SK-N-SH (cell line): ENCODE data around the gene PRX. TPM values are rescaled to one million over a fixed set of nuclear protein-coding genes. Genes with fewer than 3 reads are reported as not detected.

Source experiments
- CTCF ChIA-PET: fragments of 300-600, 350-600 bp; formaldehyde crosslinking; extraction: SDS; loops from one replicate; lab custom pipeline; 2021; lab: Yijun Ruan, JAX
- POLR2A ChIA-PET: fragments of 350-600 bp; sonication (Branson Sonifier 250); formaldehyde crosslinking; extraction: SDS; loops from one replicate; lab custom pipeline; 2020; ENCODE audit warnings: antibody characterized with exemption, inconsistent platforms; lab: Yijun Ruan, JAX
- DNase-seq: peaks from one replicate; pipeline ENCODE4 v3.0.0; 2012
- H2AFZ ChIP-seq: fragments of 200-600 bp; sonication (generic); 2 replicates; pipeline ENCODE4 v1.8.1; 2016; ENCODE audit warnings: antibody characterized with exemption, mild to moderate bottlenecking, low read depth
- H3F3A ChIP-seq: fragments of 200-600 bp; sonication (generic); replicated peaks from 2 replicates; pipeline ENCODE3; 2016; ENCODE audit warnings: antibody characterized with exemption, mild to moderate bottlenecking; ENCODE audit not compliant: insufficient read depth
- H3K27ac ChIP-seq, 2 experiments: fragments of 200-500 bp in 1 of 2; fragments of 200-600 bp in 1 of 2; sonication (Bioruptor generic) in 1 of 2; sonication (generic), shearing (Covaris generic) in 1 of 2; 2 replicates each; pipeline versions ENCODE4 v1.5.1 to v1.6.1; 2014 to 2016; ENCODE audit warnings: low read depth in 2 of 2, inconsistent platforms in 1 of 2, low read length in 1 of 2, mild to moderate bottlenecking in 1 of 2, mixed read lengths in 1 of 2
- H3K27me3 ChIP-seq: fragments of 200-600 bp; sonication (generic), shearing (Covaris generic); 2 replicates; pipeline ENCODE4 v1.6.1; 2016; ENCODE audit warnings: mixed run types; ENCODE audit not compliant: insufficient read depth
- H3K36me3 ChIP-seq, 2 experiments: fragments of 200-500 bp in 1 of 2; fragments of 200-600 bp in 1 of 2; sonication (Bioruptor generic) in 1 of 2; sonication (generic) in 1 of 2; replicated peaks in 1 of 2; 2 replicates each; pipeline versions ENCODE3 to v1.5.1; 2014 to 2016; ENCODE audit warnings: low read length in 1 of 2, mild to moderate bottlenecking in 1 of 2; ENCODE audit not compliant: insufficient read depth in 2 of 2, control insufficient read depth in 1 of 2
- H3K4me1 ChIP-seq, 2 experiments: fragments of 200-500 bp in 1 of 2; fragments of 200-600 bp in 1 of 2; sonication (Bioruptor generic) in 1 of 2; sonication (generic), shearing (Covaris generic) in 1 of 2; 2 replicates each; pipeline versions ENCODE4 v1.5.1 to v1.6.1; 2014 to 2016; ENCODE audit warnings: low read depth in 1 of 2, low read length in 1 of 2, mixed run types in 1 of 2; ENCODE audit not compliant: insufficient read depth in 2 of 2, control insufficient read depth in 1 of 2
- H3K4me2 ChIP-seq: fragments of 200-600 bp; sonication (generic), shearing (Covaris generic); 2 replicates; pipeline ENCODE4 v1.6.1; 2017; ENCODE audit warnings: mixed run types
- H3K4me3 ChIP-seq, 2 experiments: fragments of 200-500 bp in 1 of 2; fragments of 200-600 bp in 1 of 2; sonication (Bioruptor generic) in 1 of 2; sonication (generic), shearing (Covaris generic) in 1 of 2; 2 replicates each; pipeline versions ENCODE4 v1.5.1 to v1.8.1; 2014 to 2016; ENCODE audit warnings: low read depth in 2 of 2, inconsistent platforms in 1 of 2, low read length in 1 of 2, mild to moderate bottlenecking in 1 of 2, mixed read lengths in 1 of 2, moderate library complexity in 1 of 2
- H3K79me2 ChIP-seq: fragments of 200-600 bp; sonication (generic); 2 replicates; pipeline ENCODE4 v1.8.1; 2017; ENCODE audit warnings: mild to moderate bottlenecking; ENCODE audit not compliant: insufficient read depth
- H3K9ac ChIP-seq: fragments of 200-600 bp; sonication (generic); 2 replicates; pipeline ENCODE4 v1.6.1; 2017; ENCODE audit warnings: mixed run types
- H3K9me2 ChIP-seq: fragments of 200-600 bp; sonication (generic); 2 replicates; pipeline ENCODE4 v1.6.1; 2017; ENCODE audit warnings: mixed run types
- H3K9me3 ChIP-seq: fragments of 200-600 bp; sonication (generic); 2 replicates; pipeline ENCODE4 v1.6.1; 2017; ENCODE audit warnings: mixed run types, mild to moderate bottlenecking, moderate library complexity
- H4K20me1 ChIP-seq: fragments of 200-600 bp; sonication (generic); 2 replicates; pipeline ENCODE4 v1.6.1; 2017; ENCODE audit warnings: mild to moderate bottlenecking, mixed run types; ENCODE audit not compliant: insufficient read depth
- CHD2 ChIP-seq: fragments of 150-350 bp; IDR thresholded peaks from 2 replicates; pipeline ENCODE4 v1.6.1; 2018; ENCODE audit warnings: low read length; ENCODE audit not compliant: partially characterized antibody
- ELF1 ChIP-seq: IDR thresholded peaks from 2 replicates; pipeline ENCODE4 v1.4.0; 2012
- EP300 ChIP-seq, 2 experiments: IDR thresholded peaks; 2 replicates each; pipeline versions ENCODE4 v1.4.0 to v1.6.1; 2012; ENCODE audit warnings: borderline replicate concordance in 1 of 2, low read depth in 1 of 2, low read length in 1 of 2
- EZH2phosphoT487 ChIP-seq: fragments of 200-600 bp; sonication (generic); IDR thresholded peaks from 2 replicates; pipeline ENCODE4 v1.6.1; 2017; ENCODE audit warnings: low read depth, mixed run types, mild to moderate bottlenecking, antibody characterized with exemption, moderate library complexity, borderline replicate concordance
- MXI1 ChIP-seq: IDR thresholded peaks from 2 replicates; pipeline ENCODE4 v1.6.1; 2012; ENCODE audit warnings: mild to moderate bottlenecking, low read depth, low read length, improper control_type of control experiment
- PBX3 ChIP-seq: IDR thresholded peaks from 2 replicates; pipeline ENCODE4; 2012
- TCF12 ChIP-seq: IDR thresholded peaks from 2 replicates; pipeline ENCODE4 v1.4.0; 2012
- WGBS: methylation state at CpG from one replicate; pipeline ENCODE4 v1.1.6; 2017; ENCODE audit warnings: low lambda C conversion rate; 5-methylcytosine and 5-hydroxymethylcytosine counted together
- polyA plus RNA-seq, 3 experiments: library from polyadenylated mRNA; depleted of rRNA; stranded (reverse); fragments of >200 nt; gene quantifications; 2 replicates each; pipeline ENCODE4 v1.2.3, GENCODE V29; 2012
- TF ChIP-seq, protein P1 (sequence below): IDR thresholded peaks from 2 replicates; pipeline ENCODE4 v1.4.0; 2012; ENCODE audit warnings: low read depth, borderline replicate concordance

PRX gene
- polyA plus RNA-seq, 1 of the 3 experiments (the other 2 are of a cell fraction): 2.2 TPM

DNA sequence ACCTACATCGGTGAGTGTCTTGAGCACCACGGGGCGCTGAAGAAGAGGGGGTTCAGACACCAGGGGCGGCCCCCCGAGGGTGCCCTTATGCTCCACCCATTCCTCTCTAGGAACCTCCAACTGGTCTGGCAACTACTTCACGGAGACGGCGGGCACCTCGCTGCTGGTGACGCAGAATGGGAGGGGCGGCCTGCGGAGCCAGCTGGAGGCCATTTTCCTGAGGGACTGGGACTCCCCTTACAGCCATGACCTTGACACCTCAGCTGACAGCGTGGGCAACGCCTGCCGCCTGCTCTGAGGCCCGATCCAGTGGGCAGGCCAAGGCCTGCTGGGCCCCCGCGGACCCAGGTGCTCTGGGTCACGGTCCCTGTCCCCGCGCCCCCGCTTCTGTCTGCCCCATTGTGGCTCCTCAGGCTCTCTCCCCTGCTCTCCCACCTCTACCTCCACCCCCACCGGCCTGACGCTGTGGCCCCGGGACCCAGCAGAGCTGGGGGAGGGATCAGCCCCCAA, 35.2 kb downstream of the PRX start:
- H3K4me2 ChIP-seq: no peak overlapping the region
- no peaks in the 10 kb centered on the region for H3K9me3 ChIP-seq
- DNase-seq: peak; percentile 17
- no peak overlapping the region for H2AFZ ChIP-seq
- no peaks in the 10 kb centered on the region for H3K4me1 ChIP-seq
- H3K79me2 ChIP-seq: no peaks in the 10 kb centered on the region
- WGBS: 90% methylated on average over 21 of the region's 25 CpGs
- H3K4me3 ChIP-seq: no peak overlapping the region
- no peak overlapping the region for H3K27ac ChIP-seq
- ChIA-PET POLR2A (no interaction called here), CTCF (no interaction called here)
- peaks cover 5 to 26% of the 10 kb centered on the region in 2 experiments for H3K36me3 ChIP-seq
- no peaks in the 10 kb centered on the region for H3F3A ChIP-seq
- H3K9me2 ChIP-seq: no peaks in the 10 kb centered on the region
- TF ChIP-seq CHD2: no peak
- no peak for TF ChIP-seq ELF1
- TF ChIP-seq MXI1: no peak
- TF ChIP-seq, all 33 proteins: peak for 0
- Histone ChIP-seq H4K20me1 (no peaks in the 10 kb centered on the region), H3K9ac (no peak overlapping the region), H3K27me3 (no peaks in the 10 kb centered on the region)

DNA sequence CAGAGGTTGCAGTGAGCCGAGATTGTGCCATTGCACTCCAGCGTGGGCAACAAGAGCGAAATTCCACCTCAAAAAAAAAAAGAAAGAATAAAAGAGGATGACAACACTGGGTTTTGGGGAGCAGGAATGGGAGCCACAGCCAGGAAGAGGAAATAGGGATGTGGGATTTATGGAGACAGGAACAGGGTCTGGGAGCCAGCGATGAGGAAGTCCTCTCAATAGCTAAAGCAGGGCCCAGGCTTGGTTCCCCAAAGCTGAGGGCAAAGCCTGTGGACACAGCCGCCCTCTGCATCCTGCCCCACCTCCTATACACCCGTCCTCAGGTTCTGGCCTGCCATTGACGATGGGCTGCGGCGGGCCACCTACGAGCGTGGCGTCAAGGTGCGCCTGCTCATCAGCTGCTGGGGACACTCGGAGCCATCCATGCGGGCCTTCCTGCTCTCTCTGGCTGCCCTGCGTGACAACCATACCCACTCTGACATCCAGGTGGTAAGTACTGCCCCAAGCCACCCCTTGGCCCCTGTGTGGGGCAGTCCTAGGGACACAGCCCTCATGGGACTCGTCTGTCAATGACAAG, 36.8 kb downstream of the PRX start:
- POLR2A ChIA-PET: interaction anchor here (1.8 kb wide), 1 partner anchor 10 kb away, joined by 5 read pairs; no protein-coding TSS in a partner anchor
- Histone ChIP-seq H3K4me1 (no peaks in the 10 kb centered on the region), H3K27ac (no peak overlapping the region), H3K4me2 (no peak overlapping the region), H3K36me3 (peaks cover 11 to 26% of the 10 kb centered on the region in 2 experiments), H3F3A (no peaks in the 10 kb centered on the region), H2AFZ (no peak overlapping the region), H3K9me3 (no peaks in the 10 kb centered on the region), H3K27me3 (no peaks in the 10 kb centered on the region), H3K4me3 (no peak overlapping the region), H4K20me1 (no peaks in the 10 kb centered on the region), H3K9ac (no peak overlapping the region), H3K79me2 (no peaks in the 10 kb centered on the region), H3K9me2 (no peaks in the 10 kb centered on the region)
- WGBS: 91% methylated on average over 8 of the region's 17 CpGs
- TF ChIP-seq, protein P1, sequence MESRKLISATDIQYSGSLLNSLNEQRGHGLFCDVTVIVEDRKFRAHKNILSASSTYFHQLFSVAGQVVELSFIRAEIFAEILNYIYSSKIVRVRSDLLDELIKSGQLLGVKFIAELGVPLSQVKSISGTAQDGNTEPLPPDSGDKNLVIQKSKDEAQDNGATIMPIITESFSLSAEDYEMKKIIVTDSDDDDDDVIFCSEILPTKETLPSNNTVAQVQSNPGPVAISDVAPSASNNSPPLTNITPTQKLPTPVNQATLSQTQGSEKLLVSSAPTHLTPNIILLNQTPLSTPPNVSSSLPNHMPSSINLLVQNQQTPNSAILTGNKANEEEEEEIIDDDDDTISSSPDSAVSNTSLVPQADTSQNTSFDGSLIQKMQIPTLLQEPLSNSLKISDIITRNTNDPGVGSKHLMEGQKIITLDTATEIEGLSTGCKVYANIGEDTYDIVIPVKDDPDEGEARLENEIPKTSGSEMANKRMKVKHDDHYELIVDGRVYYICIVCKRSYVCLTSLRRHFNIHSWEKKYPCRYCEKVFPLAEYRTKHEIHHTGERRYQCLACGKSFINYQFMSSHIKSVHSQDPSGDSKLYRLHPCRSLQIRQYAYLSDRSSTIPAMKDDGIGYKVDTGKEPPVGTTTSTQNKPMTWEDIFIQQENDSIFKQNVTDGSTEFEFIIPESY: no peak
- no peak for TF ChIP-seq TCF12
- TF ChIP-seq PBX3: no peak
- no peak for TF ChIP-seq EP300 (IDR thresholded peaks at IDR 0.05; ENCODE audit: borderline replicate concordance in 1 of 2, low read depth in 1 of 2, low read length in 1 of 2)
- no peak for TF ChIP-seq EZH2phosphoT487
- CTCF ChIA-PET: interaction anchor here (0.7 kb wide), 1 partner anchor 13 kb away, joined by 3 read pairs; no protein-coding TSS in a partner anchor
- DNase-seq: peak; percentile 14
